RWPE2 (cell line): Measurements from ENCODE around the gene PIH1D1.

Source experiments
- ATAC-seq: fragments of 200-7000 bp; cut with Tn5 transposase; 3 replicates; pipeline ENCODE4 v1.9.1; 2021; ENCODE audit warnings: low read depth
- DNase-seq: peaks from one replicate; pipeline ENCODE4 v3.0.0-alpha.2; 2020; ENCODE audit warnings: low spot score
- H3K27ac ChIP-seq: fragments of 450-650 bp; 2 replicates; pipeline ENCODE4 v1.5.1; 2017; ENCODE audit warnings: mild to moderate bottlenecking; ENCODE audit not compliant: poor library complexity, severe bottlenecking
- H3K27me3 ChIP-seq: fragments of 250-450 bp; sonication (Bioruptor Pico); 2 replicates; pipeline ENCODE4 v1.5.1; 2021; ENCODE audit warnings: mild to moderate bottlenecking, moderate library complexity; ENCODE audit not compliant: insufficient read depth, poor library complexity, severe bottlenecking
- H3K36me3 ChIP-seq: fragments of 250-450 bp; sonication (Bioruptor Pico); 2 replicates; pipeline ENCODE4 v1.5.1; 2020; ENCODE audit warnings: low read depth, mild to moderate bottlenecking, moderate library complexity
- H3K4me1 ChIP-seq: fragments of 250-450 bp; sonication (Bioruptor Pico); 2 replicates; pipeline ENCODE4 v1.5.1; 2021; ENCODE audit warnings: mild to moderate bottlenecking, moderate library complexity; ENCODE audit not compliant: insufficient read depth, poor library complexity, severe bottlenecking
- H3K4me3 ChIP-seq: fragments of 250-450 bp; sonication (Bioruptor Pico); 2 replicates; pipeline ENCODE4 v1.5.1; 2021; ENCODE audit warnings: mild to moderate bottlenecking, moderate library complexity; ENCODE audit not compliant: severe bottlenecking
- H3K9me3 ChIP-seq: fragments of 250-450 bp; sonication (Bioruptor Pico); 2 replicates; pipeline ENCODE4 v1.5.1; 2021; ENCODE audit warnings: mild to moderate bottlenecking, moderate library complexity; ENCODE audit not compliant: severe bottlenecking
- CTCF ChIP-seq: fragments of 450-650 bp; IDR thresholded peaks from one replicate; pipeline ENCODE4 v1.5.1; 2017; ENCODE audit warnings: mild to moderate bottlenecking, moderate library complexity; ENCODE audit not compliant: poor library complexity, severe bottlenecking

Gene PIH1D1

GRCh38 chr19:49415810-49416200, 35.8 kb downstream of the PIH1D1 start:
- H3K27me3 ChIP-seq = peaks cover 29% of the 10 kb centered on the region
- ATAC-seq = no peak
- no peak overlapping the region for H3K27ac ChIP-seq

GRCh38 chr19:49415102-49415809, 36.4 kb downstream of the PIH1D1 start:
- Histone ChIP-seq H3K4me3 (no peak overlapping the region), H3K36me3 (no peaks in the 10 kb centered on the region), H3K27ac (no peak overlapping the region), H3K27me3 (peaks cover 24% of the 10 kb centered on the region), H3K9me3 (no peaks in the 10 kb centered on the region), H3K4me1 (no peaks in the 10 kb centered on the region)
- ATAC-seq (no peak), DNase-seq (no peak)
- TF ChIP-seq CTCF = no peak

More at GRCh38 chr19:49415810-49416200, 35.8 kb downstream of the PIH1D1 start:
- no peak for DNase-seq
- no peak for TF ChIP-seq CTCF
- no peaks in the 10 kb centered on the region for H3K9me3 ChIP-seq
- H3K36me3 ChIP-seq = no peaks in the 10 kb centered on the region
- no peak overlapping the region for H3K4me3 ChIP-seq
- H3K4me1 ChIP-seq = no peaks in the 10 kb centered on the region

- no peak overlapping the region for H3K27ac ChIP-seq
- H3K9me3 ChIP-seq = no peaks in the 10 kb centered on the region
- H3K4me3 ChIP-seq = no peak overlapping the region
- TF ChIP-seq CTCF = no peak
- no peak for ATAC-seq
- no peaks in the 10 kb centered on the region for H3K4me1 ChIP-seq
- peaks cover 14% of the 10 kb centered on the region for H3K27me3 ChIP-seq
- no peak for DNase-seq
- no peaks in the 10 kb centered on the region for H3K36me3 ChIP-seq
These were observed 37.4 kb downstream of the PIH1D1 start for GRCh38 chr19:49414256-49414655.

- no peak for DNase-seq
- Histone ChIP-seq H3K9me3 (no peaks in the 10 kb centered on the region), H3K27me3 (peaks cover 5% of the 10 kb centered on the region), H3K36me3 (no peaks in the 10 kb centered on the region), H3K27ac (no peak overlapping the region), H3K4me3 (no peak overlapping the region), H3K4me1 (no peaks in the 10 kb centered on the region)
- no peak for TF ChIP-seq CTCF
- no peak for ATAC-seq
These were observed 38.3 kb downstream of the PIH1D1 start for GRCh38 chr19:49413348-49413747.

GRCh38 chr19:49411681-49412326, 39.8 kb downstream of the PIH1D1 start:
- Histone ChIP-seq H3K27me3 (no peaks in the 10 kb centered on the region), H3K36me3 (no peaks in the 10 kb centered on the region), H3K9me3 (no peaks in the 10 kb centered on the region), H3K4me3 (no peak overlapping the region), H3K27ac (no peak overlapping the region), H3K4me1 (no peaks in the 10 kb centered on the region)
- no peak for ATAC-seq
- TF ChIP-seq CTCF = no peak
- no peak for DNase-seq
